Measurements from ENCODE around the gene MYO1H.

GRCh38 chr12:109302770-109303169 is 44.9 kb upstream of the MYO1H start:
- TF ChIP-seq CTCF (conservative IDR thresholded peaks at IDR 0.05; ENCODE audit: low read depth in 2 of 2) (no peak), POLR2AphosphoS5 (IDR thresholded peaks at IDR 0.05; ENCODE audit: low read depth) (no peak), CREB1 (CRISPR knock-in tag; IDR thresholded peaks at IDR 0.05; ENCODE audit: low read depth) (no peak), EZH2phosphoT487 (IDR thresholded peaks at IDR 0.05; ENCODE audit: unreplicated experiment) (no peak), STAT1 (IDR thresholded peaks at IDR 0.05; ENCODE audit: unreplicated experiment) (no peak), EZH2 (IDR thresholded peaks at IDR 0.05; ENCODE audit: low read depth, unreplicated experiment) (no peak), NANOG (IDR thresholded peaks at IDR 0.05; ENCODE audit: borderline replicate concordance) (no peak)

Data from GM23338 (cell line).